BE2C (cell line): ENCODE results near the gene KRTAP10-1.
"Not testable (repeated sequence)": the region's sequence is repeated elsewhere in the genome, so short reads cannot be mapped to it uniquely, and the experiment has no call there.

ENCODE experiments used
- DNase-seq: peaks from one replicate; pipeline ENCODE4 v3.0.0-alpha.2; 2020
- H3K27me3 ChIP-seq: fragments of 250-450 bp; sonication (Bioruptor Pico); 2 replicates; pipeline ENCODE4 v1.5.1; 2020; ENCODE audit warnings: mild to moderate bottlenecking
- H3K36me3 ChIP-seq: fragments of 250-450 bp; sonication (Bioruptor Pico); 2 replicates; pipeline ENCODE4 v1.5.1; 2020; ENCODE audit warnings: mild to moderate bottlenecking
- H3K4me1 ChIP-seq: fragments of 250-450 bp; sonication (Bioruptor Pico); 2 replicates; pipeline ENCODE4 v1.5.1; 2020
- H3K4me3 ChIP-seq: 2 replicates; pipeline ENCODE4 v1.5.1; 2011; ENCODE audit warnings: low read depth, low read length
- H3K9me3 ChIP-seq: fragments of 250-450 bp; sonication (Bioruptor Pico); 2 replicates; pipeline ENCODE4 v1.5.1; 2020
- TF ChIP-seq, protein P1 (sequence below): IDR thresholded peaks from 2 replicates; pipeline ENCODE4 v1.5.1; 2012; ENCODE audit warnings: mild to moderate bottlenecking, low read depth, low read length

Gene KRTAP10-1

DNA sequence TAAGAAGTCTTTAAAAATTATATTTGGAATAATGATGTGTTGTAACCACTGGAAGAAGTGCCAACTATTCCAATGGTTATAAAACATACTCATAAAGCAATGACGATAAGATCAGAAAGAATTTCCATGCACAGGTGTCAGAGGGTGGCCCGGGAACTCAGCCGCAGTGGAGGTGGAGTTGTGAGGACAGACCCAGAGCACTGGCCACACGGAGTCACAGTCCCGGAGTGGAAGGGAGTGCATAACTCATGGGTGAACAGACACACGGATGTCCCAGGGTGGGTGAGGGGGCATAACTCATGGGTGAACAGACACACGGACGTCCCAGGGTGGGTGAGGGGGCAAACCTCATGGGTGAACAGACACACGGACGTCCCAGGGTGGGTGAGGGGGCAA is 36.0 kb upstream of the KRTAP10-1 start:
- Histone ChIP-seq H3K4me3 (no peak overlapping the region), H3K27me3 (peaks cover 16% of the 10 kb centered on the region), H3K36me3 (no peaks in the 10 kb centered on the region), H3K9me3 (no peaks in the 10 kb centered on the region), H3K4me1 (no peaks in the 10 kb centered on the region)
- DNase-seq: no peak
- TF ChIP-seq, protein P1, sequence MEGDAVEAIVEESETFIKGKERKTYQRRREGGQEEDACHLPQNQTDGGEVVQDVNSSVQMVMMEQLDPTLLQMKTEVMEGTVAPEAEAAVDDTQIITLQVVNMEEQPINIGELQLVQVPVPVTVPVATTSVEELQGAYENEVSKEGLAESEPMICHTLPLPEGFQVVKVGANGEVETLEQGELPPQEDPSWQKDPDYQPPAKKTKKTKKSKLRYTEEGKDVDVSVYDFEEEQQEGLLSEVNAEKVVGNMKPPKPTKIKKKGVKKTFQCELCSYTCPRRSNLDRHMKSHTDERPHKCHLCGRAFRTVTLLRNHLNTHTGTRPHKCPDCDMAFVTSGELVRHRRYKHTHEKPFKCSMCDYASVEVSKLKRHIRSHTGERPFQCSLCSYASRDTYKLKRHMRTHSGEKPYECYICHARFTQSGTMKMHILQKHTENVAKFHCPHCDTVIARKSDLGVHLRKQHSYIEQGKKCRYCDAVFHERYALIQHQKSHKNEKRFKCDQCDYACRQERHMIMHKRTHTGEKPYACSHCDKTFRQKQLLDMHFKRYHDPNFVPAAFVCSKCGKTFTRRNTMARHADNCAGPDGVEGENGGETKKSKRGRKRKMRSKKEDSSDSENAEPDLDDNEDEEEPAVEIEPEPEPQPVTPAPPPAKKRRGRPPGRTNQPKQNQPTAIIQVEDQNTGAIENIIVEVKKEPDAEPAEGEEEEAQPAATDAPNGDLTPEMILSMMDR: no peak

DNA sequence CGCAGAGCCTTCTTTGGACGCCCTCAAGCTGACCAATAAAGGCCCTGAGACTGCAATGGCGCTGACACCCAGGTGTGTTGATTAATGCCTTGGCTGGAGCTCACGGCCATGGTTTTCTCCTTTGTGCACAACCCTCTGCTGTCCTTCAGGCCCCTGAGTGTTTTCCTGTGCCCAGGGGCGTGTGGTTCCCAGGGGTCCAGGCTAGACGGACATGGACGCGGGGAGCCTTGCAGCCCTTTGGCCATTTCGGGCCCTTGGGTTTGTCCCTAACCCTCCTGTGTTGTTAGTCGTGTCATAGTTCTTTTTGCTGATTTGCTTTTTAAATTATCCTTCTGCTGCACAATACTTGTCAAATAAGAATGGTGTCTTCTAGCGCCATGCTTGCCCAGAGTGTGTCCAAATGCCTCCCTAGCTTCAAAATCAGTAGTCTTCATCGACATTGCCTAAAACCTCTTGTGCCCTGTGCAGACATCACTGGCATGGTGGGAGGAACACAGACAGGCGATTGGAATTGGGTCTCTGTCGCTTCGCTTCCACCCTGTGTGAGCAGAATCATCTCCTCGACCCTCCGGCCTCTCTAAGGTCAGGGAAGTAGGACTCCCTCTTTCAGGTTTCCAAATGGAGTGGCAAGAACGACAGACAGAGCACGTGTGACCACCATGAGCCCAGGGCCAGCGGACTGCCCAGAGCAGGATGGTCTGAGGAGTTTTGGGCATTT is 35.5 kb upstream of the KRTAP10-1 start:
- TF ChIP-seq, protein P1: no peak
- Histone ChIP-seq H3K27me3 (peaks cover 16% of the 10 kb centered on the region), H3K9me3 (no peaks in the 10 kb centered on the region), H3K4me3 (no peak overlapping the region), H3K4me1 (no peaks in the 10 kb centered on the region), H3K36me3 (no peaks in the 10 kb centered on the region)
- DNase-seq: no peak

DNA sequence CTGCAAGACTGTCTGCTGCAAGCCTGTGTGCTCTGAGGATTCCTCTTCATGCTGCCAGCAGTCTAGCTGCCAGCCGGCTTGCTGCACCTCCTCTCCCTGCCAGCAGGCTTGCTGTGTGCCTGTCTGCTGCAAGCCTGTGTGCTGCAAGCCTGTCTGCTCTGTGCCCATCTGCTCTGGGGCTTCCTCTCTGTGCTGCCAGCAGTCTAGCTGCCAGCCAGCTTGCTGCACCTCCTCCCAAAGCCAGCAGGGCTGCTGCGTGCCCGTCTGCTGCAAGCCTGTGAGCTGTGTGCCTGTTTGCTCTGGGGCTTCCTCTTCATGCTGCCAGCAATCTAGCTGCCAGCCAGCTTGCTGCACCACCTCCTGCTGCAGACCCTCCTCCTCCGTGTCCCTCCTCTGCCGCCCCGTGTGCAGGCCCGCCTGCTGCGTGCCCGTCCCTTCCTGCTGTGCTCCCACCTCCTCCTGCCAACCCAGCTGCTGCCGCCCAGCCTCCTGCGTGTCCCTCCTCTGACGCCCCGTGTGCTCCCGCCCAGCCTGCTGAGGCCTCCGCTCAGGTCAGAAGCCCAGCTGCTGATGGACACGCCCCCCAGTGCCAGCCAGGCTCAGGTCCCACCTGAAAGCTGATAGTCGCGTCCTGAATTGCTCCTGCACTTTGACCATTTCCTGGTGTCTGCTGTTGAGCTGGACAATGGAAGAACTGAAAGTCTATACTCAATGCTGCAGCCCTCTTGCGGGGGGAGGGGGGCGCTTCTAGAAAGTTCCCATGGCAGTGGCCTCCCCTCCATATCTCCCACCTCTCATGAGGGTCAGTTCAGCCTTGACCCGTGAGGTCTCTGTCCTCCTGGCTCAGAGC is 34.7 kb upstream of the KRTAP10-1 start:
- Histone ChIP-seq H3K4me1 (no peaks in the 10 kb centered on the region), H3K36me3 (no peaks in the 10 kb centered on the region), H3K4me3 (no peak overlapping the region), H3K27me3 (peaks cover 16% of the 10 kb centered on the region), H3K9me3 (no peaks in the 10 kb centered on the region)
- TF ChIP-seq, protein P1: no peak
- DNase-seq: no peak

DNA sequence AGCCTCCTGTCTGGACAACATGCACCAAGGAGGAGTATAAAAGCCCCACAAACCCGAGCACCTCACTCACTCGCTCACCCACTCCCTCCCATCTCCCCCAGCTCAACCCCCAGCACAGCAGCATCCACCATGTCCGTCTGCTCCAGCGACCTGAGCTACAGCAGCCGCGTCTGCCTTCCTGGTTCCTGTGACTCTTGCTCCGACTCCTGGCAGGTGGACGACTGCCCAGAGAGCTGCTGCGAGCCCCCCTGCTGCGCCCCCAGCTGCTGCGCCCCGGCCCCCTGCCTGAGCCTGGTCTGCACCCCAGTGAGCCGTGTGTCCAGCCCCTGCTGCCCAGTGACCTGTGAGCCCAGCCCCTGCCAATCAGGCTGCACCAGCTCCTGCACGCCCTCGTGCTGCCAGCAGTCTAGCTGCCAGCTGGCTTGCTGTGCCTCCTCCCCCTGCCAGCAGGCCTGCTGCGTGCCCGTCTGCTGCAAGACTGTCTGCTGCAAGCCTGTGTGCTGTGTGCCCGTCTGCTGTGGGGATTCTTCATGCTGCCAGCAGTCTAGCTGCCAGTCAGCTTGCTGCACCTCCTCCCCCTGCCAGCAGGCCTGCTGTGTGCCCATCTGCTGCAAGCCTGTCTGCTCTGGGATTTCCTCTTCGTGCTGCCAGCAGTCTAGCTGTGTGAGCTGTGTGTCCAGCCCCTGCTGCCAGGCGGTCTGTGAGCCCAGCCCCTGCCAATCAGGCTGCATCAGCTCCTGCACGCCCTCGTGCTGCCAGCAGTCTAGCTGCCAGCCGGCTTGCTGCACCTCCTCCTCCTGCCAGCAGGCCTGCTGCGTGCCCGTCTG is 33.8 kb upstream of the KRTAP10-1 start, which contains the start of gene KRTAP10-4:
Gene KRTAP10-4 (plus strand): TSS at position 100 of the 827 bp plus-strand sequence. CDS start 30 bp downstream, at position 130.
- DNase-seq, H3K9me3 ChIP-seq, H3K4me1 ChIP-seq, H3K36me3 ChIP-seq, H3K4me3 ChIP-seq: not testable (repeated sequence)
- H3K27me3 ChIP-seq: peaks cover 16% of the 10 kb centered on the region

DNA sequence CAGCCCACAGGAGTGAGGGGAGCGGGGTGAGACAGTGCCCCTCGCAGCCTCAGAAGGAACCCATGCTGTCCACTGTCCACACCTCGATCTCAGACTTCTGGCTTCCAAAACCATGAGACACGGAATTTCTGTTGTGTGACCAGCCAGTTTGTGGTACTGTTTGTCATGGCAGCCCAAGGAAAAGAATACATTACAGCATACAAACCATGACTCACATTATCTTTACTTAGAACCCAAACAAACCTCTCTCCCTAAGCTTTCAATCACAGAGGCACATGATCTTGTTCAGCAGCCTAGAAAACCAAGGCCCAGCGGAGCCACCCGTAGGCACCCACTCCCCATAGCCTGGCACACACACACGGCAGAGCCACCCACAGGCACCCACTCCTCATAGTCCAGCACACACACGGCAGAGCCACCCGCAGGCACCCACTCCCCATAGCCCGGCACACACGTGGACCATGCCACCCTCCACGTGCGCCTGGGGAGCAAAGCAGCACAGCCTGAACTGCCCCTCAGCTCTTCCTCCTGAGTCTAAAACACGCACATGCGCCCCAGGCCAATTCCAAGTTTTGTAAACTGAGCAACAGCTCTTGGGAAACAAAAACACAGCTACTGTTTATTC is 33.1 kb upstream of the KRTAP10-1 start:
- no peaks in the 10 kb centered on the region for H3K9me3 ChIP-seq
- no peak overlapping the region for H3K4me3 ChIP-seq
- TF ChIP-seq, protein P1: no peak
- DNase-seq: no peak
- no peaks in the 10 kb centered on the region for H3K4me1 ChIP-seq
- H3K36me3 ChIP-seq: no peaks in the 10 kb centered on the region
- H3K27me3 ChIP-seq: peaks cover 16% of the 10 kb centered on the region
